ENCODE data around the gene FCGR3A.
"Not testable (repeated sequence)": the region's sequence is repeated elsewhere in the genome, so short reads cannot be mapped to it uniquely, and the experiment has no call there.

DNA sequence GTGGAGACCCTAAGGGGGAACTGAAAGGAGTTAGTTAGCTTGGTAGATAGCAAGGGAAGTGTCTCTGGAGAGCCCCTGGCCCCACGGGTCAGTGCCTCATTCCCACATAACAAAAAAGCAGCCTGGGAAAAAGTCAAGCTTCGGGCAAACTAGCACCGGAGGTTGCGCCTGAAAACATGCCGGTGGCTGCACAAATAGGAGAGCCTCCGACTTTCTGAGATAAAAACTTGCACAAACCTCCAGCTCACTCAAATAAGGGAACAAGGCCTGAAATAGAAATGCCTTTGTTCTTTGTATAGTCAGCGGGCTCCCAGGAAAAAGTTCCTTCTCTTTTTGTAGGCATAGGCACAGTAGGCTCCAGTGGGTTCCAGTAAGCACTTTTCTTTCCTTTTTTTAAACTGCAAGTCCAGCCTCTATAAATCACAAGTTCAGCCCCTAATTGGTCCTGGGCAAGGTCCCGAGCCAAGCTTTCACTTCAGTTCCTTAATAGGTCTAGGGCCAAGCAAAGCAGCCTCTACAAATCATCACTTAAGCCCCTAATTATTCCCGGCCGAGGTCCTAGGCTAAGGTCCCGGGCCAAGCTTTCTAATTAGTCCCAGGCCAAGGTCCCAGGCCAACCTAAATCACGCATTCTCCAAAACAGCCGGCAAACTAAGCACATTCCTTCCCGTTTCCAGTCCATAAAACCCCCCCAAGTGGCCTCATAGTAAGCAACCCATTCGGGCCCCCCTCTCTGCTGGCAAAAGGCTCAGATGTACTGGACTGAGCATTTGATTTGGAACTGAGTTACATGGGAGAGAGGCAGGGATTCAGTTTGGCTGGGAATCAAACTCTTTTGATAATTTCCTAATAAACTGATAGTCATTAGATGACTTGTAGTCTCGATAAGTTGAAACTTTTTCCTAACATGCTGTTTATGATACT is 16.7 kb downstream of the FCGR3A start:
- TF ChIP-seq, protein P1, sequence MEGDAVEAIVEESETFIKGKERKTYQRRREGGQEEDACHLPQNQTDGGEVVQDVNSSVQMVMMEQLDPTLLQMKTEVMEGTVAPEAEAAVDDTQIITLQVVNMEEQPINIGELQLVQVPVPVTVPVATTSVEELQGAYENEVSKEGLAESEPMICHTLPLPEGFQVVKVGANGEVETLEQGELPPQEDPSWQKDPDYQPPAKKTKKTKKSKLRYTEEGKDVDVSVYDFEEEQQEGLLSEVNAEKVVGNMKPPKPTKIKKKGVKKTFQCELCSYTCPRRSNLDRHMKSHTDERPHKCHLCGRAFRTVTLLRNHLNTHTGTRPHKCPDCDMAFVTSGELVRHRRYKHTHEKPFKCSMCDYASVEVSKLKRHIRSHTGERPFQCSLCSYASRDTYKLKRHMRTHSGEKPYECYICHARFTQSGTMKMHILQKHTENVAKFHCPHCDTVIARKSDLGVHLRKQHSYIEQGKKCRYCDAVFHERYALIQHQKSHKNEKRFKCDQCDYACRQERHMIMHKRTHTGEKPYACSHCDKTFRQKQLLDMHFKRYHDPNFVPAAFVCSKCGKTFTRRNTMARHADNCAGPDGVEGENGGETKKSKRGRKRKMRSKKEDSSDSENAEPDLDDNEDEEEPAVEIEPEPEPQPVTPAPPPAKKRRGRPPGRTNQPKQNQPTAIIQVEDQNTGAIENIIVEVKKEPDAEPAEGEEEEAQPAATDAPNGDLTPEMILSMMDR (IDR thresholded peaks at IDR 0.05), result not testable (repeated sequence)
- not testable (repeated sequence) for TF ChIP-seq POLR2A (IDR thresholded peaks at IDR 0.05)

All from gastroesophageal sphincter (tissue), 3 donors.